Neural cell (in vitro differentiated cells): ENCODE results near the gene HIPK1. TPM values are rescaled to one million over a fixed set of nuclear protein-coding genes. Genes with fewer than 3 reads are reported as not detected.

Source experiments
- H2AFZ ChIP-seq: fragments of 200-600, 300-800 bp; sonication (generic), shearing (Covaris generic); 2 replicates; pipeline ENCODE4 v1.6.0; 2014; ENCODE audit warnings: low read depth, mild to moderate bottlenecking, antibody characterized with exemption, low read length, moderate library complexity
- H3F3A ChIP-seq: fragments of 200-600 bp; shearing (Covaris generic); 2 replicates; pipeline ENCODE4 v1.6.1; 2016; ENCODE audit warnings: mild to moderate bottlenecking, moderate library complexity, mixed read lengths, antibody characterized with exemption, low read length; ENCODE audit not compliant: insufficient read depth, poor library complexity, severe bottlenecking
- H3K27ac ChIP-seq: fragments of 200-600, 300-800 bp; sonication (generic), shearing (Covaris generic); 2 replicates; pipeline ENCODE4 v1.5.1; 2014; ENCODE audit warnings: mild to moderate bottlenecking, low read length, moderate library complexity
- H3K27me3 ChIP-seq: fragments of 300-800, 200-600 bp; sonication (generic), shearing (Covaris generic); 2 replicates; pipeline ENCODE4 v1.6.0; 2014; ENCODE audit warnings: mild to moderate bottlenecking, low read depth, low read length, moderate library complexity; ENCODE audit not compliant: insufficient read depth
- H3K36me3 ChIP-seq: fragments of 300-800, 200-600 bp; sonication (generic), shearing (Covaris generic); 2 replicates; pipeline ENCODE4 v1.5.1; 2014; ENCODE audit warnings: mild to moderate bottlenecking, antibody characterized with exemption, low read length, moderate library complexity; ENCODE audit not compliant: insufficient read depth
- H3K4me2 ChIP-seq: fragments of 300-800, 200-600 bp; sonication (generic), shearing (Covaris generic); 2 replicates; pipeline ENCODE4 v1.6.0; 2014; ENCODE audit warnings: mild to moderate bottlenecking, low read length
- H3K4me3 ChIP-seq: fragments of 300-800, 200-600 bp; sonication (generic), shearing (Covaris generic); 2 replicates; pipeline ENCODE4 v1.5.1; 2014; ENCODE audit warnings: mild to moderate bottlenecking, low read length, moderate library complexity
- H3K79me2 ChIP-seq: fragments of 200-600 bp; shearing (Covaris generic); replicated peaks from 2 replicates; pipeline ENCODE4 v1.6.0; 2014; ENCODE audit warnings: mild to moderate bottlenecking, low read length, moderate library complexity; ENCODE audit not compliant: insufficient read depth
- H3K9ac ChIP-seq: fragments of 300-800, 200-600 bp; sonication (generic), shearing (Covaris generic); 2 replicates; pipeline ENCODE4 v1.6.1; 2016; ENCODE audit warnings: mild to moderate bottlenecking, low read length, mixed read lengths
- H3K9me2 ChIP-seq: fragments of 200-600 bp; shearing (Covaris generic); 2 replicates; pipeline ENCODE4 v1.6.1; 2016; ENCODE audit warnings: mild to moderate bottlenecking, low read length, mixed read lengths; ENCODE audit not compliant: insufficient read depth
- H3K9me3 ChIP-seq: fragments of 200-600, 300-800 bp; sonication (generic), shearing (Covaris generic); 2 replicates; pipeline ENCODE4 v1.6.1; 2016; ENCODE audit warnings: mild to moderate bottlenecking, mixed run types, low read length, moderate library complexity, mixed read lengths
- H4K20me1 ChIP-seq: fragments of 200-600 bp; shearing (Covaris generic); 2 replicates; pipeline ENCODE4 v1.6.1; 2016; ENCODE audit warnings: mild to moderate bottlenecking, mixed run types; ENCODE audit not compliant: insufficient read depth
- EP300 ChIP-seq: fragments of 450-650 bp; conservative IDR thresholded peaks from 2 replicates; pipeline ENCODE4 v1.6.1; 2014; ENCODE audit warnings: antibody characterized with exemption, mild to moderate bottlenecking, moderate library complexity; ENCODE audit not compliant: poor library complexity, severe bottlenecking
- EZH2 ChIP-seq: fragments of 200-600, 300-800 bp; shearing (Covaris generic), sonication (generic); IDR thresholded peaks from 2 replicates; pipeline ENCODE4 v1.6.1; 2014; ENCODE audit warnings: antibody characterized with exemption, low read length, borderline replicate concordance, mild to moderate bottlenecking; ENCODE audit not compliant: insufficient read depth, poor library complexity, severe bottlenecking
- MXI1 ChIP-seq: fragments of 450-650 bp; conservative IDR thresholded peaks from 2 replicates; pipeline ENCODE4 v1.6.1; 2014; ENCODE audit warnings: antibody characterized with exemption, mild to moderate bottlenecking; ENCODE audit not compliant: poor library complexity, severe bottlenecking
- POLR2AphosphoS5 ChIP-seq: IDR thresholded peaks from 2 replicates; pipeline ENCODE4 v1.6.1; 2012
- SMC3 ChIP-seq: fragments of 450-650 bp; conservative IDR thresholded peaks from 2 replicates; pipeline ENCODE4 v1.6.1; 2014; ENCODE audit warnings: antibody characterized with exemption, mild to moderate bottlenecking, moderate library complexity; ENCODE audit not compliant: poor library complexity
- TAF1 ChIP-seq: IDR thresholded peaks from 2 replicates; pipeline ENCODE4 v1.6.1; 2012; ENCODE audit warnings: low read depth
- polyA plus RNA-seq: library from polyadenylated mRNA; depleted of rRNA; stranded (reverse); fragments of >200 nt; gene quantifications from 2 replicates; pipeline ENCODE4 v1.2.3, GENCODE V29; 2014
- TF ChIP-seq, protein P1 (sequence below): fragments of 450-650 bp; IDR thresholded peaks from 2 replicates; pipeline ENCODE4 v1.5.1; 2014; ENCODE audit warnings: antibody characterized with exemption, mild to moderate bottlenecking, moderate library complexity; ENCODE audit not compliant: poor library complexity, severe bottlenecking
- TF ChIP-seq, protein P2 (sequence below): IDR thresholded peaks from 2 replicates; pipeline ENCODE4 v1.6.1; 2012; ENCODE audit warnings: borderline replicate concordance

HIPK1 gene
- polyA plus RNA-seq, 1 donor from 2014 or later = 22.9 TPM

DNA sequence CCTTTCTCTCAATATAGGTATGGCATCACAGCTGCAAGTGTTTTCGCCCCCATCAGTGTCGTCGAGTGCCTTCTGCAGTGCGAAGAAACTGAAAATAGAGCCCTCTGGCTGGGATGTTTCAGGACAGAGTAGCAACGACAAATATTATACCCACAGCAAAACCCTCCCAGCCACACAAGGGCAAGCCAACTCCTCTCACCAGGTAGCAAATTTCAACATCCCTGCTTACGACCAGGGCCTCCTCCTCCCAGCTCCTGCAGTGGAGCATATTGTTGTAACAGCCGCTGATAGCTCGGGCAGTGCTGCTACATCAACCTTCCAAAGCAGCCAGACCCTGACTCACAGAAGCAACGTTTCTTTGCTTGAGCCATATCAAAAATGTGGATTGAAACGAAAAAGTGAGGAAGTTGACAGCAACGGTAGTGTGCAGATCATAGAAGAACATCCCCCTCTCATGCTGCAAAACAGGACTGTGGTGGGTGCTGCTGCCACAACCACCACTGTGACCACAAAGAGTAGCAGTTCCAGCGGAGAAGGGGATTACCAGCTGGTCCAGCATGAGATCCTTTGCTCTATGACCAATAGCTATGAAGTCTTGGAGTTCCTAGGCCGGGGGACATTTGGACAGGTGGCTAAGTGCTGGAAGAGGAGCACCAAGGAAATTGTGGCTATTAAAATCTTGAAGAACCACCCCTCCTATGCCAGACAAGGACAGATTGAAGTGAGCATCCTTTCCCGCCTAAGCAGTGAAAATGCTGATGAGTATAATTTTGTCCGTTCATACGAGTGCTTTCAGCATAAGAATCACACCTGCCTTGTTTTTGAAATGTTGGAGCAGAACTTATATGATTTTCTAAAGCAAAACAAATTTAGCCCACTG, 11.5 kb downstream of the HIPK1 start:
- H3K9me2 ChIP-seq = no peaks in the 10 kb centered on the region
- H4K20me1 ChIP-seq = no peaks in the 10 kb centered on the region
- no peaks in the 10 kb centered on the region for H3F3A ChIP-seq
- H2AFZ ChIP-seq = no peak overlapping the region
- H3K4me2 ChIP-seq = no peak overlapping the region
- peaks cover 43% of the 10 kb centered on the region for H3K79me2 ChIP-seq
- no peak overlapping the region for H3K4me3 ChIP-seq
- no peaks in the 10 kb centered on the region for H3K9me3 ChIP-seq
- no peak for TF ChIP-seq MXI1
- no peak for TF ChIP-seq EZH2
- TF ChIP-seq EP300 = no peak
- TF ChIP-seq, protein P1, sequence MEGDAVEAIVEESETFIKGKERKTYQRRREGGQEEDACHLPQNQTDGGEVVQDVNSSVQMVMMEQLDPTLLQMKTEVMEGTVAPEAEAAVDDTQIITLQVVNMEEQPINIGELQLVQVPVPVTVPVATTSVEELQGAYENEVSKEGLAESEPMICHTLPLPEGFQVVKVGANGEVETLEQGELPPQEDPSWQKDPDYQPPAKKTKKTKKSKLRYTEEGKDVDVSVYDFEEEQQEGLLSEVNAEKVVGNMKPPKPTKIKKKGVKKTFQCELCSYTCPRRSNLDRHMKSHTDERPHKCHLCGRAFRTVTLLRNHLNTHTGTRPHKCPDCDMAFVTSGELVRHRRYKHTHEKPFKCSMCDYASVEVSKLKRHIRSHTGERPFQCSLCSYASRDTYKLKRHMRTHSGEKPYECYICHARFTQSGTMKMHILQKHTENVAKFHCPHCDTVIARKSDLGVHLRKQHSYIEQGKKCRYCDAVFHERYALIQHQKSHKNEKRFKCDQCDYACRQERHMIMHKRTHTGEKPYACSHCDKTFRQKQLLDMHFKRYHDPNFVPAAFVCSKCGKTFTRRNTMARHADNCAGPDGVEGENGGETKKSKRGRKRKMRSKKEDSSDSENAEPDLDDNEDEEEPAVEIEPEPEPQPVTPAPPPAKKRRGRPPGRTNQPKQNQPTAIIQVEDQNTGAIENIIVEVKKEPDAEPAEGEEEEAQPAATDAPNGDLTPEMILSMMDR = no peak
- TF ChIP-seq, protein P2, sequence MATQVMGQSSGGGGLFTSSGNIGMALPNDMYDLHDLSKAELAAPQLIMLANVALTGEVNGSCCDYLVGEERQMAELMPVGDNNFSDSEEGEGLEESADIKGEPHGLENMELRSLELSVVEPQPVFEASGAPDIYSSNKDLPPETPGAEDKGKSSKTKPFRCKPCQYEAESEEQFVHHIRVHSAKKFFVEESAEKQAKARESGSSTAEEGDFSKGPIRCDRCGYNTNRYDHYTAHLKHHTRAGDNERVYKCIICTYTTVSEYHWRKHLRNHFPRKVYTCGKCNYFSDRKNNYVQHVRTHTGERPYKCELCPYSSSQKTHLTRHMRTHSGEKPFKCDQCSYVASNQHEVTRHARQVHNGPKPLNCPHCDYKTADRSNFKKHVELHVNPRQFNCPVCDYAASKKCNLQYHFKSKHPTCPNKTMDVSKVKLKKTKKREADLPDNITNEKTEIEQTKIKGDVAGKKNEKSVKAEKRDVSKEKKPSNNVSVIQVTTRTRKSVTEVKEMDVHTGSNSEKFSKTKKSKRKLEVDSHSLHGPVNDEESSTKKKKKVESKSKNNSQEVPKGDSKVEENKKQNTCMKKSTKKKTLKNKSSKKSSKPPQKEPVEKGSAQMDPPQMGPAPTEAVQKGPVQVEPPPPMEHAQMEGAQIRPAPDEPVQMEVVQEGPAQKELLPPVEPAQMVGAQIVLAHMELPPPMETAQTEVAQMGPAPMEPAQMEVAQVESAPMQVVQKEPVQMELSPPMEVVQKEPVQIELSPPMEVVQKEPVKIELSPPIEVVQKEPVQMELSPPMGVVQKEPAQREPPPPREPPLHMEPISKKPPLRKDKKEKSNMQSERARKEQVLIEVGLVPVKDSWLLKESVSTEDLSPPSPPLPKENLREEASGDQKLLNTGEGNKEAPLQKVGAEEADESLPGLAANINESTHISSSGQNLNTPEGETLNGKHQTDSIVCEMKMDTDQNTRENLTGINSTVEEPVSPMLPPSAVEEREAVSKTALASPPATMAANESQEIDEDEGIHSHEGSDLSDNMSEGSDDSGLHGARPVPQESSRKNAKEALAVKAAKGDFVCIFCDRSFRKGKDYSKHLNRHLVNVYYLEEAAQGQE = no peak
- no peak for TF ChIP-seq TAF1
- no peak for TF ChIP-seq SMC3
- TF ChIP-seq POLR2AphosphoS5 = no peak
- H3K9ac ChIP-seq = no peak overlapping the region
- H3K36me3 ChIP-seq = peaks cover 9% of the 10 kb centered on the region
- H3K27ac ChIP-seq = no peak overlapping the region
- H3K27me3 ChIP-seq = no peaks in the 10 kb centered on the region

DNA sequence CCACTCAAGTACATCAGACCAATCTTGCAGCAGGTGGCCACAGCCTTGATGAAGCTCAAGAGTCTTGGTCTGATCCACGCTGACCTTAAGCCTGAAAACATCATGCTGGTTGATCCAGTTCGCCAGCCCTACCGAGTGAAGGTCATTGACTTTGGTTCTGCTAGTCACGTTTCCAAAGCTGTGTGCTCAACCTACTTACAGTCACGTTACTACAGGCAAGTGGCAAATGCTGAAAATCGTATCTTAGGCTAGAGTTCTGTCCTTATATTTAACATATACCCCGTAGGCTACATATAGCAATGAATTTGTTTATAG, 12.1 kb downstream of the HIPK1 start:
- H3K4me3 ChIP-seq = no peak overlapping the region
- no peaks in the 10 kb centered on the region for H3K9me2 ChIP-seq
- H3K4me2 ChIP-seq = no peak overlapping the region
- H3K9ac ChIP-seq = no peak overlapping the region
- no peak overlapping the region for H3K27ac ChIP-seq
- peaks cover 38% of the 10 kb centered on the region for H3K79me2 ChIP-seq
- H3K27me3 ChIP-seq = no peaks in the 10 kb centered on the region
- H3F3A ChIP-seq = no peaks in the 10 kb centered on the region
- peaks cover 9% of the 10 kb centered on the region for H3K36me3 ChIP-seq
- TF ChIP-seq, protein P2 = no peak
- TF ChIP-seq POLR2AphosphoS5 (no peak), TAF1 (no peak)
- no peak overlapping the region for H2AFZ ChIP-seq
- H4K20me1 ChIP-seq = no peaks in the 10 kb centered on the region
- no peaks in the 10 kb centered on the region for H3K9me3 ChIP-seq
